Measurements from ENCODE around the gene PTPRQ. TPM values are rescaled to one million over a fixed set of nuclear protein-coding genes. Genes with fewer than 3 reads are reported as not detected.
A peak's percentile ranks its signal among the peaks of the same experiment; 100 is the strongest.

Gene PTPRQ
- total and polyA plus RNA-seq, 2 experiments from 2014 or later = 0.11 to 0.18 TPM

- no peak overlapping the region for H3K4me3 ChIP-seq
- H3K79me2 ChIP-seq (ENCODE audit: insufficient read depth) = no peaks in the 10 kb centered on the region
- H3K27ac ChIP-seq = no peak overlapping the region
- H4K20me1 ChIP-seq (ENCODE audit: insufficient read depth) = no peaks in the 10 kb centered on the region
- in situ Hi-C loops (cut with MboI) = no loop called here
- TF ChIP-seq EZH2 (IDR thresholded peaks at IDR 0.05; ENCODE audit: insufficient read depth, poor library complexity, severe bottlenecking) (no peak), EZH2phosphoT487 (IDR thresholded peaks at IDR 0.05; ENCODE audit: insufficient read depth, low read depth) (no peak)
- no peak overlapping the region for H3K9ac ChIP-seq
- peaks cover 33% of the 10 kb centered on the region for H3K4me1 ChIP-seq (ENCODE audit: insufficient read depth)
- H3F3A ChIP-seq (ENCODE audit: insufficient read depth) = peaks cover 11% of the 10 kb centered on the region
- peak overlapping the region; percentile 50 for H2AFZ ChIP-seq
- H3K36me3 ChIP-seq (ENCODE audit: low read depth) = no peaks in the 10 kb centered on the region
- H3K9me2 ChIP-seq (ENCODE audit: insufficient read depth) = no peaks in the 10 kb centered on the region
- H3K4me2 ChIP-seq (ENCODE audit: unreplicated experiment) = no peak overlapping the region
- 89 to 93% methylated on average over 1 of the region's 1 CpG for WGBS, 2 experiments (ENCODE audit: low coverage in 1 of 2, low lambda C conversion rate in 2 of 2, missing lambda C conversion rate in 2 of 2)
- H3K27me3 ChIP-seq (replicated peaks; ENCODE audit: insufficient read depth) = no peaks in the 10 kb centered on the region
- no peaks in the 10 kb centered on the region for H3K9me3 ChIP-seq (ENCODE audit: low read depth)
- peak; percentile 10 for DNase-seq
Observed at GRCh38 chr12:80556566-80556965, 112.5 kb downstream of the PTPRQ start.

DNA sequence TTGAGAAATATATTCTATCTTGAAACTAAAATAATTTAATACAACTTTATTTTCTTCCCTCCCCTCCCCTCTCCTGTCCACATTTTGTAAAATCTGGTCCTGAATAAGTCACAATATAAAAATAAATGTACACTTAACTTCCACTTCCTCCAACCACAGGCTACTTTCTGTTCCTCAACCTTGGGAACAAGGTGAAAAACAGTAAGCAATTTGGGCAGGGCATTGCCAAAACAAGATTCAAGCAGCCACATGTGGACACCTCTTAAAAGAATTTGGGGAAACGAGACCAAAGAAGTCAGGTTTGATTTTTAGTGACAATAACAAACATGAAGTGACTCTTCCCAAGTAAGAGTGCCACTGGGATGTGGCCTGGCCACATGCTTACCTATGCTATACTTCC lies 115.7 kb downstream of the PTPRQ start:
- peaks cover 10% of the 10 kb centered on the region; the same call in 1 of the 2 replicates for H3K4me1 ChIP-seq (ENCODE audit: insufficient read depth)
- no peaks in the 10 kb centered on the region for H4K20me1 ChIP-seq (ENCODE audit: insufficient read depth)
- in situ Hi-C loops (cut with MboI) = no loop called here
- H3K36me3 ChIP-seq (ENCODE audit: low read depth) = no peaks in the 10 kb centered on the region
- no peaks in the 10 kb centered on the region for H3K79me2 ChIP-seq (ENCODE audit: insufficient read depth)
- H3K4me3 ChIP-seq = no peak overlapping the region
- WGBS, 2 experiments (ENCODE audit: low coverage in 1 of 2, low lambda C conversion rate in 2 of 2, missing lambda C conversion rate in 2 of 2) = 81 to 95% methylated on average over 1 of the region's 1 CpG
- no peaks in the 10 kb centered on the region for H3K9me2 ChIP-seq (ENCODE audit: insufficient read depth)
- TF ChIP-seq EZH2phosphoT487 (IDR thresholded peaks at IDR 0.05; ENCODE audit: insufficient read depth, low read depth) (no peak), EZH2 (IDR thresholded peaks at IDR 0.05; ENCODE audit: insufficient read depth, poor library complexity, severe bottlenecking) (no peak)
- no peak overlapping the region for H3K9ac ChIP-seq
- DNase-seq = no peak
- H3K9me3 ChIP-seq (ENCODE audit: low read depth) = no peaks in the 10 kb centered on the region
- H3K4me2 ChIP-seq (ENCODE audit: unreplicated experiment) = no peak overlapping the region
- no peak overlapping the region for H2AFZ ChIP-seq
- H3K27me3 ChIP-seq (replicated peaks; ENCODE audit: insufficient read depth) = no peaks in the 10 kb centered on the region
- no peaks in the 10 kb centered on the region for H3F3A ChIP-seq (ENCODE audit: insufficient read depth)
- H3K27ac ChIP-seq = no peak overlapping the region

GRCh38 chr12:80565271-80565670 lies 121.2 kb downstream of the PTPRQ start:
- 87 to 90% methylated on average over 2 of the region's 2 CpGs for WGBS, 2 experiments (ENCODE audit: low coverage in 1 of 2, low lambda C conversion rate in 2 of 2, missing lambda C conversion rate in 2 of 2)
- Histone ChIP-seq H4K20me1 (ENCODE audit: insufficient read depth) (no peaks in the 10 kb centered on the region), H3K79me2 (ENCODE audit: insufficient read depth) (no peaks in the 10 kb centered on the region), H3K27me3 (replicated peaks; ENCODE audit: insufficient read depth) (no peaks in the 10 kb centered on the region), H3K4me2 (ENCODE audit: unreplicated experiment) (no peak overlapping the region), H2AFZ (no peak overlapping the region), H3K27ac (no peak overlapping the region), H3K9me2 (ENCODE audit: insufficient read depth) (no peaks in the 10 kb centered on the region), H3K4me1 (ENCODE audit: insufficient read depth) (no peaks in the 10 kb centered on the region), H3K4me3 (no peak overlapping the region), H3F3A (ENCODE audit: insufficient read depth) (no peaks in the 10 kb centered on the region), H3K9ac (no peak overlapping the region), H3K9me3 (ENCODE audit: low read depth) (no peaks in the 10 kb centered on the region), H3K36me3 (ENCODE audit: low read depth) (no peaks in the 10 kb centered on the region)
- in situ Hi-C loops (cut with MboI) = no loop called here
- no peak for DNase-seq
- TF ChIP-seq EZH2phosphoT487 (IDR thresholded peaks at IDR 0.05; ENCODE audit: insufficient read depth, low read depth) (no peak), EZH2 (IDR thresholded peaks at IDR 0.05; ENCODE audit: insufficient read depth, poor library complexity, severe bottlenecking) (no peak)

DNA sequence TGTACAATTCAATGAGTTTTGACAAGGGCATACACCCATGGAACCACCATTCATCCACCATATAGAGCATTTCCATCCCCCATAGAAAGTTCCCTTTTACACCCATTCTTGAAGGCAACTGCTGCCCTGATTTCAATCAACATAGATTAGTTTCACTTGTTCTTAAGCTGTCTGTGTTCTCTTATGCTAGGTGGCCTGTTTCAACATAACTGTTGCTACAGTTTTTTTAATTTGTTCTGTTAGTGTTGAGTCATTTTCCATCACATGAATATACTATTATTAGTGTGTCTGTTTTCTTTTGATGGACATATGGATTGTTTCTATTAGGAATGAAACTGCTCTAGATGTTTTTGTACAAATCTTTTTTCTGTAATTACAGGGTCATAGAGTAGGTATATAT lies 123.4 kb downstream of the PTPRQ start:
- 0 out of 2 replicates have a peak overlapping the region, but pooled peaks have one; percentile 1 for H2AFZ ChIP-seq
- TF ChIP-seq EZH2 (IDR thresholded peaks at IDR 0.05; ENCODE audit: insufficient read depth, poor library complexity, severe bottlenecking) (no peak), EZH2phosphoT487 (IDR thresholded peaks at IDR 0.05; ENCODE audit: insufficient read depth, low read depth) (no peak)
- in situ Hi-C loops (cut with MboI) = no loop called here

More for the DNA sequence above, 123.4 kb downstream of the PTPRQ start:
- no peaks in the 10 kb centered on the region for H3K4me1 ChIP-seq (ENCODE audit: insufficient read depth)
- H3K27ac ChIP-seq = no peak overlapping the region
- no peaks in the 10 kb centered on the region for H3K36me3 ChIP-seq (ENCODE audit: low read depth)
- no peaks in the 10 kb centered on the region for H3K79me2 ChIP-seq (ENCODE audit: insufficient read depth)
- H3K27me3 ChIP-seq (replicated peaks; ENCODE audit: insufficient read depth) = no peaks in the 10 kb centered on the region
- peak; percentile 49 for DNase-seq
- H3K9me2 ChIP-seq (ENCODE audit: insufficient read depth) = no peaks in the 10 kb centered on the region
- H3K9ac ChIP-seq = no peak overlapping the region
- no peak overlapping the region for H3K4me2 ChIP-seq (ENCODE audit: unreplicated experiment)
- no peaks in the 10 kb centered on the region for H3F3A ChIP-seq (ENCODE audit: insufficient read depth)
- H3K4me3 ChIP-seq = no peak overlapping the region
- no peaks in the 10 kb centered on the region for H3K9me3 ChIP-seq (ENCODE audit: low read depth)
- H4K20me1 ChIP-seq (ENCODE audit: insufficient read depth) = no peaks in the 10 kb centered on the region

Data from GM23248 (cell line).